B cell (primary cell): Measurements from ENCODE around the gene SCOC. TPM values are rescaled to one million over a fixed set of nuclear protein-coding genes. Genes with fewer than 3 reads are reported as not detected.

ENCODE experiments used
- ATAC-seq: fragments of 200-7000 bp; cut with Tn5 transposase; one replicate; pipeline ENCODE4 v1.10.0; 2021; ENCODE audit warnings: low read depth, mild to moderate bottlenecking, moderate number of reproducible peaks, moderate library complexity
- CTCF ChIA-PET: fragments of 350-600 bp; sonication (Branson Sonifier 250); formaldehyde crosslinking; loops from one replicate; lab custom pipeline; 2021; ENCODE audit warnings: antibody characterized with exemption, inconsistent platforms; lab: Charles Lee
- POLR2A ChIA-PET: fragments of 350-600 bp; sonication (Branson Sonifier 250); formaldehyde crosslinking; loops from one replicate; lab custom pipeline; 2021; ENCODE audit warnings: antibody characterized with exemption; lab: Charles Lee
- DNase-seq: peaks from one replicate; pipeline ENCODE4 v3.0.0; 2013
- H2AFZ ChIP-seq: 2 replicates; pipeline ENCODE4 v1.6.1; 2012; ENCODE audit warnings: mild to moderate bottlenecking, low read depth, low read length; ENCODE audit not compliant: insufficient read depth, poor library complexity, severe bottlenecking
- H3K27ac ChIP-seq, 2 donors: 1 replicate in 1 of 2; 2 replicates in 1 of 2; pipeline ENCODE4 v1.5.1; 2012 to 2013; ENCODE audit warnings: low read length in 2 of 2, mild to moderate bottlenecking in 2 of 2, moderate library complexity in 1 of 2
- H3K27me3 ChIP-seq, 4 experiments: fragments of 200-600 bp in 1 of 4; sonication (generic) in 1 of 4; replicated peaks in 1 of 4; 1 replicate in 2 of 4; 2 replicates in 2 of 4; pipeline versions ENCODE4 v1.6.1 to v1.7.0; 2013 to 2016; ENCODE audit warnings: low read length in 3 of 4, mild to moderate bottlenecking in 2 of 4, mixed read lengths in 1 of 4, moderate library complexity in 1 of 4; ENCODE audit not compliant: insufficient read depth in 4 of 4, control insufficient read depth in 3 of 4; ENCODE audit errors: control extremely low read depth in 1 of 4
- H3K36me3 ChIP-seq, 2 experiments: replicated peaks in 1 of 2; 1 replicate in 1 of 2; 2 replicates in 1 of 2; pipeline versions ENCODE4 v1.6.1 to v1.7.1; 2013; ENCODE audit warnings: low read length in 1 of 2; ENCODE audit not compliant: insufficient read depth in 2 of 2, control insufficient read depth in 1 of 2; ENCODE audit errors: control extremely low read depth in 1 of 2, extremely low read depth in 1 of 2
- H3K4me1 ChIP-seq, 2 donors: fragments of 200-600 bp in 1 of 2; sonication (generic) in 1 of 2; 1 replicate in 1 of 2; 2 replicates in 1 of 2; pipeline versions ENCODE4 v1.5.1 to v1.6.1; 2013 to 2017; ENCODE audit warnings: low read length in 2 of 2; ENCODE audit not compliant: control insufficient read depth in 2 of 2, insufficient read depth in 2 of 2
- H3K4me2 ChIP-seq: replicated peaks from 2 replicates; pipeline ENCODE3; 2012; ENCODE audit warnings: mild to moderate bottlenecking, low read depth, low read length; ENCODE audit not compliant: poor library complexity, severe bottlenecking
- H3K4me3 ChIP-seq, 5 experiments: fragments of 200-600 bp in 1 of 5; sonication (generic) in 1 of 5; 1 replicate in 3 of 5; 2 replicates in 2 of 5; pipeline versions ENCODE4 v1.5.1 to v1.7.0; 2011 to 2016; ENCODE audit warnings: low read length in 4 of 5, mild to moderate bottlenecking in 4 of 5, low read depth in 2 of 5, control low read depth in 1 of 5, moderate library complexity in 1 of 5; ENCODE audit not compliant: insufficient read depth in 1 of 5; ENCODE audit errors: control extremely low read depth in 1 of 5, extremely low read depth in 1 of 5
- H3K79me2 ChIP-seq: fragments of 200-600 bp; sonication (generic); one replicate; pipeline ENCODE4 v1.6.0; 2016; ENCODE audit warnings: low read length; ENCODE audit not compliant: control insufficient read depth, insufficient read depth
- H3K9ac ChIP-seq: fragments of 200-600 bp; sonication (generic); 2 replicates; pipeline ENCODE4 v1.6.1; 2017; ENCODE audit warnings: mild to moderate bottlenecking, low read length, moderate library complexity
- H3K9me3 ChIP-seq, 3 donors: one replicate each; pipeline versions ENCODE4 v1.6.1 to v1.7.1; 2013; ENCODE audit warnings: low read length in 2 of 3; ENCODE audit not compliant: control insufficient read depth in 2 of 3, insufficient read depth in 1 of 3; ENCODE audit errors: control extremely low read depth in 1 of 3
- H4K20me1 ChIP-seq: 2 replicates; pipeline ENCODE4 v1.6.0; 2012; ENCODE audit warnings: mild to moderate bottlenecking, low read length; ENCODE audit not compliant: insufficient read depth, control insufficient read depth, poor library complexity, severe bottlenecking
- H3K27ac Mint-ChIP-seq: one replicate; pipeline ENCODE4 v1.8.0; 2021; ENCODE audit warnings: mixed read lengths
- H3K27me3 Mint-ChIP-seq: one replicate; pipeline ENCODE4 v1.8.0; 2021; ENCODE audit warnings: mixed read lengths
- H3K4me1 Mint-ChIP-seq: one replicate; pipeline ENCODE4 v1.8.0; 2021; ENCODE audit warnings: mixed read lengths
- H3K4me3 Mint-ChIP-seq: one replicate; pipeline ENCODE4 v1.8.0; 2021; ENCODE audit warnings: mixed read lengths
- H3K9me3 Mint-ChIP-seq: one replicate; pipeline ENCODE4 v1.8.0; 2022; ENCODE audit warnings: mixed read lengths; ENCODE audit not compliant: insufficient read depth
- CTCF ChIP-seq: fragments of 200-600 bp; IDR thresholded peaks from one replicate; pipeline ENCODE4 v1.8.0; 2022; ENCODE audit warnings: antibody characterized with exemption, mild to moderate bottlenecking
- EZH2 ChIP-seq: IDR thresholded peaks from 2 replicates; pipeline ENCODE4 v1.6.1; 2012; ENCODE audit warnings: borderline replicate concordance, low read depth, mild to moderate bottlenecking, moderate library complexity, low read length; ENCODE audit not compliant: insufficient read depth, poor library complexity, severe bottlenecking
- WGBS: methylation state at CpG from one replicate; pipeline ENCODE4 v1.1.5; 2013; ENCODE audit warnings: missing lambda C conversion rate; ENCODE audit not compliant: insufficient coverage; 5-methylcytosine and 5-hydroxymethylcytosine counted together
- intact Hi-C: fragments of 100-400 bp; cut with micrococcal nuclease; formaldehyde crosslinking; loops from one replicate; pipeline ENCODE4 v1.10.0; 2022
- polyA plus RNA-seq: library from polyadenylated mRNA; depleted of rRNA; stranded (reverse); fragments of >200 nt; gene quantifications from 2 replicates; pipeline ENCODE4 v1.2.3, GENCODE V29; 2012
- total RNA-seq, 2 donors: library from RNA; stranded (reverse); fragments of 120-200 nt in 1 of 2; gene quantifications; 1 replicate in 1 of 2; 2 replicates in 1 of 2; pipeline versions ENCODE4 v1.2.3 to v1.2.4, GENCODE V29; 2013 to 2022

The SCOC gene
- total and polyA plus RNA-seq, 2 donors (not counting 1 experiment from before 2014, with no cell fraction given), result 4.6 to 18.4 TPM

- Mint-ChIP-seq H3K9me3 (no peaks in the 10 kb centered on the region), H3K4me1 (peaks cover 4% of the 10 kb centered on the region), H3K27me3 (peaks cover 29% of the 10 kb centered on the region), H3K27ac (no peak overlapping the region), H3K4me3 (no peak overlapping the region)
- no peak overlapping the region for H3K4me3 ChIP-seq
- H3K27ac ChIP-seq, result no peak overlapping the region
- CTCF ChIA-PET, result interaction anchor here (0.9 kb wide), 1 partner anchor 14 kb away, joined by 4 read pairs; no protein-coding TSS in a partner anchor
- no peak overlapping the region for H3K9ac ChIP-seq
- peaks cover 0 to 13% (median 6%) of the 10 kb centered on the region in 4 experiments for H3K27me3 ChIP-seq
- 100% methylated on average over 4 of the region's 9 CpGs for WGBS
- intact Hi-C loops, result no loop called here
- ATAC-seq, result no peak
- no peaks in the 10 kb centered on the region for H4K20me1 ChIP-seq
- H2AFZ ChIP-seq, result no peak overlapping the region
- no peak overlapping the region for H3K4me2 ChIP-seq
- peaks cover 2 to 5% of the 10 kb centered on the region in 2 donors for H3K4me1 ChIP-seq
- H3K79me2 ChIP-seq, result no peaks in the 10 kb centered on the region
- no peak for DNase-seq
- POLR2A ChIA-PET, result no interaction called here
- TF ChIP-seq EZH2 (no peak), CTCF (no peak)
- no peaks in the 10 kb centered on the region for H3K9me3 ChIP-seq
- no peaks in the 10 kb centered on the region for H3K36me3 ChIP-seq
These were observed 27.3 kb upstream of the SCOC start for GRCh38 chr4:140346136-140346535.

- Mint-ChIP-seq H3K4me1 (no peaks in the 10 kb centered on the region), H3K4me3 (no peak overlapping the region), H3K27me3 (peaks cover 16% of the 10 kb centered on the region), H3K9me3 (no peaks in the 10 kb centered on the region), H3K27ac (no peak overlapping the region)
- Histone ChIP-seq H3K27me3 (peaks cover 0 to 4% (median 1%) of the 10 kb centered on the region in 4 experiments), H4K20me1 (no peaks in the 10 kb centered on the region), H3K9ac (no peak overlapping the region), H3K27ac (no peak overlapping the region), H3K4me3 (no peak overlapping the region), H3K4me2 (no peak overlapping the region), H3K4me1 (no peaks in the 10 kb centered on the region), H3K79me2 (no peaks in the 10 kb centered on the region), H2AFZ (no peak overlapping the region), H3K9me3 (no peaks in the 10 kb centered on the region), H3K36me3 (no peaks in the 10 kb centered on the region)
- POLR2A ChIA-PET, result no interaction called here
- ATAC-seq, result no peak
- 95% methylated on average over 2 of the region's 2 CpGs for WGBS
- DNase-seq, result no peak
- CTCF ChIA-PET, result interaction anchor here (1.4 to 2.1 kb wide), 2 partner anchors 10 to 14 kb away, joined by 3 to 11 read pairs; no protein-coding TSS in a partner anchor
- intact Hi-C loops, result no loop called here
- TF ChIP-seq EZH2, result no peak
- no peak for TF ChIP-seq CTCF
These were observed 23.6 kb upstream of the SCOC start for GRCh38 chr4:140349816-140350215.
